CD4-positive, CD25-positive, alpha-beta regulatory T cell (primary cell): Measurements from ENCODE around the gene GAL. TPM values are rescaled to one million over a fixed set of nuclear protein-coding genes. Genes with fewer than 3 reads are reported as not detected.
A peak's percentile ranks its signal among the peaks of the same experiment; 100 is the strongest.

Experiments
- ATAC-seq, 2 donors: fragments of 150-1000 bp; cut with Tn5 transposase; one replicate each; pipeline ENCODE4 v1.10.0; 2021; ENCODE audit warnings: low read depth in 2 of 2, moderate number of reproducible peaks in 2 of 2, moderate library complexity in 1 of 2
- DNase-seq, 3 donors: peaks; one replicate each; pipeline versions ENCODE4 v3.0.0 to v3.0.0-alpha.2; 2012 to 2022; ENCODE audit warnings: mixed read lengths in 1 of 3
- H3K27ac ChIP-seq: one replicate; pipeline ENCODE4 v1.7.0; 2013; ENCODE audit warnings: mild to moderate bottlenecking, low read length; ENCODE audit not compliant: insufficient read depth, poor library complexity, severe bottlenecking
- H3K27me3 ChIP-seq: one replicate; pipeline ENCODE4 v1.7.0; 2013; ENCODE audit warnings: low read length; ENCODE audit not compliant: control insufficient read depth, insufficient read depth
- H3K36me3 ChIP-seq: one replicate; pipeline ENCODE4 v1.7.0; 2013; ENCODE audit warnings: mild to moderate bottlenecking, low read length, moderate library complexity; ENCODE audit not compliant: control insufficient read depth, insufficient read depth
- H3K4me1 ChIP-seq: 2 replicates; pipeline ENCODE4 v1.7.0; 2013; ENCODE audit warnings: mild to moderate bottlenecking, low read length; ENCODE audit not compliant: insufficient read depth, control insufficient read depth, poor library complexity, severe bottlenecking
- H3K4me3 ChIP-seq: one replicate; pipeline ENCODE4 v1.7.0; 2013; ENCODE audit warnings: low read depth, mild to moderate bottlenecking, low read length, moderate library complexity
- H3K9me3 ChIP-seq, 2 experiments: 1 replicate in 1 of 2; 2 replicates in 1 of 2; pipeline ENCODE4 v1.7.0; 2013; ENCODE audit warnings: low read length in 2 of 2, mild to moderate bottlenecking in 1 of 2, moderate library complexity in 1 of 2; ENCODE audit not compliant: control insufficient read depth in 2 of 2
- H3K27ac Mint-ChIP-seq, 3 donors: one replicate each; pipeline ENCODE4 v1.8.0; 2020 to 2022; ENCODE audit warnings: mild to moderate bottlenecking in 3 of 3, mixed read lengths in 3 of 3, moderate library complexity in 2 of 3
- H3K27me3 Mint-ChIP-seq: one replicate; pipeline ENCODE4 v1.8.0; 2022; ENCODE audit warnings: mild to moderate bottlenecking, mixed read lengths
- H3K36me3 Mint-ChIP-seq: one replicate; pipeline ENCODE4 v1.8.0; 2020; ENCODE audit warnings: mixed read lengths
- H3K4me1 Mint-ChIP-seq, 4 donors: one replicate each; pipeline ENCODE4 v1.8.0; 2020 to 2022; ENCODE audit warnings: mixed read lengths in 4 of 4, mild to moderate bottlenecking in 1 of 4
- H3K4me3 Mint-ChIP-seq, 4 donors: one replicate each; pipeline ENCODE4 v1.8.0; 2020 to 2022; ENCODE audit warnings: mild to moderate bottlenecking in 4 of 4, mixed read lengths in 4 of 4, moderate library complexity in 3 of 4
- H3K9me3 Mint-ChIP-seq, 7 donors: one replicate each; pipeline ENCODE4 v1.8.0; 2020 to 2022; ENCODE audit warnings: mixed read lengths in 7 of 7, mild to moderate bottlenecking in 3 of 7, moderate library complexity in 2 of 7
- polyA plus RNA-seq, 4 donors: library from polyadenylated mRNA; unstranded; fragments of 300-500 nt; fragmentation: Illumina TruSeq; gene quantifications; one replicate each; pipeline ENCODE4 v1.2.3, GENCODE V29; 2021
- total RNA-seq: library from RNA; stranded (reverse); gene quantifications from one replicate; pipeline ENCODE4 v1.2.3, GENCODE V29; 2022

The GAL gene
- total and polyA plus RNA-seq, 5 donors from 2014 or later, result not detected

GRCh38 chr11:68687311-68687710 lies 3.0 kb downstream of the GAL start:
- peaks cover 15% of the 10 kb centered on the region for H3K4me1 ChIP-seq
- no peak overlapping the region for H3K4me3 ChIP-seq
- DNase-seq, result no peak
- no peaks in the 10 kb centered on the region for H3K36me3 ChIP-seq
- H3K4me3 Mint-ChIP-seq, result no peak overlapping the region
- ATAC-seq, result no peak
- no peaks in the 10 kb centered on the region for H3K36me3 Mint-ChIP-seq
- H3K27me3 Mint-ChIP-seq, result peaks cover 56% of the 10 kb centered on the region
- no peak overlapping the region for H3K27ac Mint-ChIP-seq
- H3K27ac ChIP-seq, result no peak overlapping the region
- H3K4me1 Mint-ChIP-seq, result peaks cover 9 to 25% (median 16%) of the 10 kb centered on the region in 4 donors
- no peaks in the 10 kb centered on the region for H3K9me3 ChIP-seq
- H3K9me3 Mint-ChIP-seq, result no peaks in the 10 kb centered on the region
- H3K27me3 ChIP-seq, result peaks cover 7% of the 10 kb centered on the region

- peaks cover 7% of the 10 kb centered on the region for H3K27me3 ChIP-seq
Observed at GRCh38 chr11:68687986-68688385, 3.6 kb downstream of the GAL start.

GRCh38 chr11:68688881-68689280 lies 4.5 kb downstream of the GAL start:
- H3K36me3 Mint-ChIP-seq, result no peaks in the 10 kb centered on the region
- H3K9me3 Mint-ChIP-seq, result no peaks in the 10 kb centered on the region
- no peak overlapping the region for H3K4me3 Mint-ChIP-seq
- Histone ChIP-seq H3K4me1 (peaks cover 15% of the 10 kb centered on the region), H3K36me3 (no peaks in the 10 kb centered on the region), H3K9me3 (no peaks in the 10 kb centered on the region), H3K27me3 (peaks cover 4% of the 10 kb centered on the region), H3K4me3 (no peak overlapping the region), H3K27ac (no peak overlapping the region)
- ATAC-seq, result no peak
- peaks cover 9 to 26% (median 16%) of the 10 kb centered on the region in 4 donors for H3K4me1 Mint-ChIP-seq
- peaks cover 41% of the 10 kb centered on the region for H3K27me3 Mint-ChIP-seq
- H3K27ac Mint-ChIP-seq, result no peak overlapping the region
- DNase-seq, result no peak

More at GRCh38 chr11:68687986-68688385, 3.6 kb downstream of the GAL start:
- Mint-ChIP-seq H3K9me3 (no peaks in the 10 kb centered on the region), H3K27ac (no peak overlapping the region), H3K4me3 (no peak overlapping the region), H3K27me3 (peaks cover 49% of the 10 kb centered on the region), H3K4me1 (peaks cover 9 to 26% (median 16%) of the 10 kb centered on the region in 4 donors), H3K36me3 (no peaks in the 10 kb centered on the region)
- H3K27ac ChIP-seq, result no peak overlapping the region
- ATAC-seq, result no peak
- H3K36me3 ChIP-seq, result no peaks in the 10 kb centered on the region
- no peak for DNase-seq
- no peaks in the 10 kb centered on the region for H3K9me3 ChIP-seq
- H3K4me1 ChIP-seq, result peaks cover 15% of the 10 kb centered on the region
- no peak overlapping the region for H3K4me3 ChIP-seq

GRCh38 chr11:68689737-68690625 lies 5.6 kb downstream of the GAL start:
- Mint-ChIP-seq H3K4me1 (peaks cover 9 to 26% (median 16%) of the 10 kb centered on the region in 4 donors), H3K9me3 (peaks cover 0 to 2% (median 0%) of the 10 kb centered on the region in 7 donors), H3K4me3 (peak overlapping the region in 1 of 4 donors; percentile 48), H3K27ac (peak overlapping the region in 1 of 3 donors; percentile 86), H3K27me3 (peaks cover 45% of the 10 kb centered on the region), H3K36me3 (no peaks in the 10 kb centered on the region)
- DNase-seq, result no peak
- ATAC-seq, result no peak
- Histone ChIP-seq H3K36me3 (no peaks in the 10 kb centered on the region), H3K9me3 (no peaks in the 10 kb centered on the region), H3K4me3 (peak overlapping the region; percentile 34), H3K4me1 (peaks cover 9% of the 10 kb centered on the region), H3K27ac (no peak overlapping the region), H3K27me3 (peaks cover 4% of the 10 kb centered on the region)

- no peaks in the 10 kb centered on the region for H3K36me3 ChIP-seq
- peaks cover 9% of the 10 kb centered on the region for H3K4me1 ChIP-seq
- Mint-ChIP-seq H3K27me3 (peaks cover 36% of the 10 kb centered on the region), H3K9me3 (peaks cover 0 to 2% (median 0%) of the 10 kb centered on the region in 7 donors), H3K4me3 (peak overlapping the region in 2 of 4 donors; percentile 55 to 83), H3K27ac (peak overlapping the region in 2 of 3 donors; percentile 75 to 82), H3K36me3 (no peaks in the 10 kb centered on the region), H3K4me1 (peaks cover 9 to 26% (median 16%) of the 10 kb centered on the region in 4 donors)
- peak overlapping the region; percentile 34 for H3K4me3 ChIP-seq
- no peaks in the 10 kb centered on the region for H3K27me3 ChIP-seq
- no peaks in the 10 kb centered on the region for H3K9me3 ChIP-seq
- H3K27ac ChIP-seq, result no peak overlapping the region
- DNase-seq, result peak in 2 of 3 donors; percentile 39 to 56
- ATAC-seq, result peak; percentile 74 to 79
Observed at GRCh38 chr11:68690671-68691401, 6.5 kb downstream of the GAL start.

GRCh38 chr11:68691402-68691784 lies 7.0 kb downstream of the GAL start:
- Histone ChIP-seq H3K4me3 (no peak overlapping the region), H3K36me3 (no peaks in the 10 kb centered on the region), H3K4me1 (peaks cover 9% of the 10 kb centered on the region), H3K27ac (no peak overlapping the region), H3K9me3 (peaks cover 0 to 5% of the 10 kb centered on the region in 2 experiments), H3K27me3 (no peaks in the 10 kb centered on the region)
- Mint-ChIP-seq H3K9me3 (peaks cover 0 to 6% (median 0%) of the 10 kb centered on the region in 7 donors), H3K36me3 (no peaks in the 10 kb centered on the region), H3K27me3 (peaks cover 36% of the 10 kb centered on the region), H3K4me3 (no peak overlapping the region), H3K27ac (peak overlapping the region in 1 of 3 donors; percentile 75), H3K4me1 (peaks cover 9 to 24% (median 16%) of the 10 kb centered on the region in 4 donors)
- no peak for ATAC-seq
- DNase-seq, result no peak

GRCh38 chr11:68692115-68692514 lies 7.8 kb downstream of the GAL start:
- H3K4me1 ChIP-seq, result peaks cover 9% of the 10 kb centered on the region
- H3K4me3 ChIP-seq, result no peak overlapping the region
- Mint-ChIP-seq H3K4me3 (no peak overlapping the region), H3K27ac (no peak overlapping the region), H3K4me1 (peaks cover 9 to 24% (median 16%) of the 10 kb centered on the region in 4 donors), H3K27me3 (peaks cover 29% of the 10 kb centered on the region), H3K9me3 (peaks cover 0 to 10% (median 0%) of the 10 kb centered on the region in 7 donors), H3K36me3 (no peaks in the 10 kb centered on the region)
- no peaks in the 10 kb centered on the region for H3K36me3 ChIP-seq
- no peak overlapping the region for H3K27ac ChIP-seq
- no peak for ATAC-seq
- DNase-seq, result no peak
- H3K27me3 ChIP-seq, result peaks cover 2% of the 10 kb centered on the region
- H3K9me3 ChIP-seq, result peaks cover 0 to 5% of the 10 kb centered on the region in 2 experiments
